Panc1 (cell line): ENCODE data around the gene CALU.

Experiments
- POLR2AphosphoS5 ChIP-seq: IDR thresholded peaks from 2 replicates; pipeline ENCODE4 v1.6.1; 2012; ENCODE audit warnings: mild to moderate bottlenecking, low read depth, low read length, moderate library complexity
- TF ChIP-seq, protein P1 (sequence below): fragments of 450-650 bp; IDR thresholded peaks from 2 replicates; pipeline ENCODE4 v1.5.1; 2017; ENCODE audit warnings: mild to moderate bottlenecking

DNA sequence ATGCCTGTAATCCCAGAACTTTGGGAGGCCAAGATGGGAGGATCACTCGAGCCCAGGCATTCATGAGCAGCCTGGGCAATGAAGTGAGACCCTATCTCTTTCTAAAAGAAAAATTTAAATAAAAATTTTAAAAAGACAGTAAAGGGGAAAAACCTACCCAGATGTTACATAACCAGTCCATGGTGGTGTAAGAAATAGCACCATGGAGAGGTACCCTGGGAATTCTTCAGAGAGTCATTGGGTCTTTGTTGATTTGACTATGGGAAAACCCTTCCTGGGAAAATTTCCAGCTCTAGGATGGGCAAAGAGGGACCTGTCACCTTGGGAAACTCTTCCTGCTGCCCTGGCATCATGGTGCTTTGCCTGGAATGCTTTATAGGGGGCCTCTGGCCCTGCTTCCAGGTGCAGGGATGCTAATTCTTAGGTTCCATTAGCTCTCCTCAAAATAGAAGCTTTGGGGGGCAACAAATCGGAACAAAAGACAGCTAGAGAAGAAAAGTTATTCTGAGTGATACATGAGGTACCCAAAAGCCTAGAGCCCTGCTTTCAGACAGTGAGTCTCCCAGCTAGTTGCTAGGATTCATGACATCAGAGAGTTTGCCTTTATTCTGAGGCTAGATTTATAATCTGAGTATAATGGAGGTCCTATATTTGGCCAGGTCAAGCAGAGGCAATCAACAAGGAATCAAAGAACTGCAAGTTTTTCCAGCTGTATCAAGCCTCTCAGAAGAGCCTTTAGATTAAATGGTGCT, 62.7 kb downstream of the CALU start:
- TF ChIP-seq, protein P1, sequence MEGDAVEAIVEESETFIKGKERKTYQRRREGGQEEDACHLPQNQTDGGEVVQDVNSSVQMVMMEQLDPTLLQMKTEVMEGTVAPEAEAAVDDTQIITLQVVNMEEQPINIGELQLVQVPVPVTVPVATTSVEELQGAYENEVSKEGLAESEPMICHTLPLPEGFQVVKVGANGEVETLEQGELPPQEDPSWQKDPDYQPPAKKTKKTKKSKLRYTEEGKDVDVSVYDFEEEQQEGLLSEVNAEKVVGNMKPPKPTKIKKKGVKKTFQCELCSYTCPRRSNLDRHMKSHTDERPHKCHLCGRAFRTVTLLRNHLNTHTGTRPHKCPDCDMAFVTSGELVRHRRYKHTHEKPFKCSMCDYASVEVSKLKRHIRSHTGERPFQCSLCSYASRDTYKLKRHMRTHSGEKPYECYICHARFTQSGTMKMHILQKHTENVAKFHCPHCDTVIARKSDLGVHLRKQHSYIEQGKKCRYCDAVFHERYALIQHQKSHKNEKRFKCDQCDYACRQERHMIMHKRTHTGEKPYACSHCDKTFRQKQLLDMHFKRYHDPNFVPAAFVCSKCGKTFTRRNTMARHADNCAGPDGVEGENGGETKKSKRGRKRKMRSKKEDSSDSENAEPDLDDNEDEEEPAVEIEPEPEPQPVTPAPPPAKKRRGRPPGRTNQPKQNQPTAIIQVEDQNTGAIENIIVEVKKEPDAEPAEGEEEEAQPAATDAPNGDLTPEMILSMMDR, result no peak
- no peak for TF ChIP-seq POLR2AphosphoS5
